ENCODE results near the gene MAP3K6.
A peak's percentile ranks its signal among the peaks of the same experiment; 100 is the strongest.

MAP3K6 gene

GRCh38 chr1:27372808-27373690 lies 6.3 kb upstream of the MAP3K6 start:
- DNase-seq (ENCODE audit: low spot score) = no peak

- DNase-seq (ENCODE audit: low spot score) = no peak
Observed at GRCh38 chr1:27372022-27372807, 5.5 kb upstream of the MAP3K6 start.

GRCh38 chr1:27368869-27369582 lies 2.3 kb upstream of the MAP3K6 start:
- no peak for DNase-seq (ENCODE audit: low spot score)

GRCh38 chr1:27367160-27367650 lies 444 bp upstream of the MAP3K6 start:
- DNase-seq (ENCODE audit: low spot score) = no peak

GRCh38 chr1:27366113-27366410 lies 699 bp downstream of the MAP3K6 start:
- DNase-seq (ENCODE audit: low spot score) = peak; percentile 71

- peak; percentile 97 for DNase-seq (ENCODE audit: low spot score)
Observed at GRCh38 chr1:27365372-27366112, 1.2 kb downstream of the MAP3K6 start.

- DNase-seq (ENCODE audit: low spot score) = no peak
Observed at GRCh38 chr1:27364696-27365371, 1.9 kb downstream of the MAP3K6 start.

- no peak for DNase-seq (ENCODE audit: low spot score)
Observed at GRCh38 chr1:27363766-27364695, 2.7 kb downstream of the MAP3K6 start.

GRCh38 chr1:27361553-27361952 lies 5.2 kb downstream of the MAP3K6 start:
- DNase-seq (ENCODE audit: low spot score) = no peak

- no peak for DNase-seq (ENCODE audit: low spot score)
Observed at GRCh38 chr1:27361044-27361402, 5.7 kb downstream of the MAP3K6 start.

GRCh38 chr1:27360159-27361043 lies 6.4 kb downstream of the MAP3K6 start:
- DNase-seq (ENCODE audit: low spot score) = no peak

- no peak for DNase-seq (ENCODE audit: low spot score)
Observed at GRCh38 chr1:27359822-27360158, 7.0 kb downstream of the MAP3K6 start.

GRCh38 chr1:27358928-27359313 lies 7.8 kb downstream of the MAP3K6 start:
- DNase-seq (ENCODE audit: low spot score) = no peak

GRCh38 chr1:27358038-27358927 lies 8.5 kb downstream of the MAP3K6 start:
- no peak for DNase-seq (ENCODE audit: low spot score)

GRCh38 chr1:27357281-27358037 lies 9.3 kb downstream of the MAP3K6 start:
- DNase-seq (ENCODE audit: low spot score) = peak; percentile 85

GRCh38 chr1:27356619-27357280 lies 10.0 kb downstream of the MAP3K6 start:
- DNase-seq (ENCODE audit: low spot score) = no peak

- DNase-seq (ENCODE audit: low spot score) = no peak
Observed at GRCh38 chr1:27356277-27356618, 10.5 kb downstream of the MAP3K6 start.
